Smooth muscle cell of the pulmonary artery (primary cell): ENCODE data around the gene CNTNAP1. TPM values are rescaled to one million over a fixed set of nuclear protein-coding genes. Genes with fewer than 3 reads are reported as not detected.

Experiments
- total RNA-seq: library from RNA; depleted of rRNA; stranded (reverse); fragments of >200 nt; gene quantifications from 2 replicates; pipeline ENCODE4 v1.2.3, GENCODE V29; 2014

Gene CNTNAP1
- total RNA-seq, result 57.2 and 112 TPM in 2 replicates

DNA sequence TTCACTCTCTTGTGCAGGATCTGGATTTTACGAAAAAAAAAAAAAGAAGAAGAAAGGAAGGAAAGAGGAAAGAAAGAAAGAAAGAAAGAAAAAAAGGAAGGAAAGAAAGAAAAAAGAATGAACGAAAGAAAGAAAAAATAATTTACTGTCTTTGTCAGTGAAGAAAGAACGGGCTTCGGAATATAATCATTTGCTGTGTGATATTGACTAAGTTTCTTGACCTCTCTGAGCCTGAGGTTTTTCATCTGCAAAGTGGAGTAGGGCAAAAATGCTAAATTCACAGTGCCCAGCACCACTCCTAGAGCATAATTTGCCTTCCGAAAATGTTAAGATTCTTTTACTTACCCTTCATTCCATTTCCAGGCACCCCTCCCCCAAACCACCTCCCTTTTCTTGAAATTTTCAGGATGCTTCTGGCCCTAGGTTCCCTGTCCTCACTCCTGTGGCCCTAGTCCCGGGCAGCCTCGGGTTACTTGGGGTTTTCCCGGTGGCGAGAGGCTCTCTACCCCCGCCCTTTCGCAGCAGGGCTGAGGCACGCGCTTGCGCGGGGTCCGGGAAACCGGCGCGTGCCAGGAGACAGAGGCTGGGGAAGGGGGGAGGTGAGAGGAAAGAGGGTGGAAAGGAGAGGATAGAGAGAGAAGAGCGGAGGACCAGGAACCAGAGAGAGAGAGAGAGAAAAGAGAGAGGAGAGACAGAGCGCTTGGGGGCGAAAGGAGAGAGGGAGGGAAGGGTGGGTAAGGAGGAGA, at the start of gene CNTNAP1:
TSS of gene CNTNAP1 (plus strand) at position 556 of the 746 bp plus-strand sequence. CDS start 299 bp downstream, outside the sequence.

DNA sequence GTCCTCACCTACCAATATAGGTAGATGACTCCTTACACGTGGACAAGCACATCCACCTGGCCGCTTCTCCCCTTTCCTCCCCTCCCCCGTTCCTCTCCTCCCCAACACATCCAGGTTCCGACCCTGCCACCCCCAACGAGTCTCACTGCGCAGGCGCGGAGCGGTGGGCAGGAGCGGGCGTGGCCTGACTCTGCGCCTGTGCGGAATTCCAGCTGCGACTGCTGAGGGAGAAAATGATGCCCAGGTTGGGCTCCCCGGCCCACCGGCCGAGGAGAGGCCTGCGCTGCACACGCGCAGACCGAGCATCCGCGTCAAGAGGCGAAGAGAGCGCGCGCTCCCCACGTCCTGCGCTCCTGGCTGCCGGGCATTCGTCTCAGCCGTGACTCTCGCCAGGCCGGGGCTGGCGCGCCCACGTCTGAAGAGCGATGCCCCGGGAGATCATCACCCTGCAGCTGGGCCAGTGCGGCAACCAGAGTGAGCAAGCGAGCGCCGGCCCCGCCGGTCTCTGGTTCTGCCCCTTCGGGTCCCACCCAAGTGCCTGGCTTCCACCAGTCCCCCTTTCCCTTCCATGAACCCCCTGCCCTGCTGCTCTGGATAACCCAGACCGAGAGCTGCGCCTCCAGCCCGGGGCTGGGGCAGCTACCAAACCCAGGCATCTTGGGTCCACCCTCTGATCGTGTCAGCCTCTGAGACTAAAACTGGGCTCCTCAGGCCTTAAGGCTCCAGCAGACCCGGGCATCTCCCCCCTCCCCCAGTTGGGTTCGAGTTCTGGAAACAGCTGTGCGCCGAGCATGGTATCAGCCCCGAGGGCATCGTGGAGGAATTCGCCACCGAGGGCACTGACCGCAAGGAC, 23.0 kb upstream of the CNTNAP1 start, which contains the start of gene TUBG2:
TSS of gene TUBG2 (plus strand) at position 206 of the 853 bp plus-strand sequence. CDS start at position 426, 220 bp downstream.

DNA sequence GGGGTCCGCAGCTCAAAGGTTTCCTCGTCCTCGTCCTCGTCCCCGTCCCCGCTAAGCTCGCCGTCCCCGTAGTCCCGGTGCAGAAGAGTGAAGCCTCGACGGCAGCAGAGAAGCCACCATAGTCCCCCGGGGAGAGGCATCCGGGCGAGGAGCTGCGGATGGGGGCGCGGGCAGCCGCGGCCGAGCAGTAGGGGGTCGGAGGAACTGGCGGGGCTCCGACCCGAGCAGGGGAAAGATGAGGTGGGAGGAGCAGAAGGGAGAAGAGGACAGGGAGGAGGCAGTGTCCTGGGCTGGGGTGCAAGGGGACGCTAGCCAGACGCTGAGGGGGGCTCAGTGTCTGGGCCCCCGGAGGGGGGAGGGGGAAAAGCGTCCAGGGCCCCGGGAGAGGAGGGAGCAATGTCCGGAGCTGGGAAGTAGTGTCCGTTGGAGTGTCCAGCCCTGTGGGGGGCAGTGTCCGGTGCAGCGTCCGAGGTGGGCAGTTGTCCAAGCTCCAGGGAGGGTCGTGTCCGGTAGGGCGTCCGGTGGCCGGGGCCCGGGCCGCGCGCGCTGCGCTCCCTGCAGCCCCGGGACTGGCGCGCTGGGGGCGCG, 5.8 kb upstream of the CNTNAP1 start, which contains the start of gene PLEKHH3:
TSS of gene PLEKHH3 (minus strand) at position 571 of the 588 bp plus-strand sequence. CDS start at position 140, 431 bp downstream.

DNA sequence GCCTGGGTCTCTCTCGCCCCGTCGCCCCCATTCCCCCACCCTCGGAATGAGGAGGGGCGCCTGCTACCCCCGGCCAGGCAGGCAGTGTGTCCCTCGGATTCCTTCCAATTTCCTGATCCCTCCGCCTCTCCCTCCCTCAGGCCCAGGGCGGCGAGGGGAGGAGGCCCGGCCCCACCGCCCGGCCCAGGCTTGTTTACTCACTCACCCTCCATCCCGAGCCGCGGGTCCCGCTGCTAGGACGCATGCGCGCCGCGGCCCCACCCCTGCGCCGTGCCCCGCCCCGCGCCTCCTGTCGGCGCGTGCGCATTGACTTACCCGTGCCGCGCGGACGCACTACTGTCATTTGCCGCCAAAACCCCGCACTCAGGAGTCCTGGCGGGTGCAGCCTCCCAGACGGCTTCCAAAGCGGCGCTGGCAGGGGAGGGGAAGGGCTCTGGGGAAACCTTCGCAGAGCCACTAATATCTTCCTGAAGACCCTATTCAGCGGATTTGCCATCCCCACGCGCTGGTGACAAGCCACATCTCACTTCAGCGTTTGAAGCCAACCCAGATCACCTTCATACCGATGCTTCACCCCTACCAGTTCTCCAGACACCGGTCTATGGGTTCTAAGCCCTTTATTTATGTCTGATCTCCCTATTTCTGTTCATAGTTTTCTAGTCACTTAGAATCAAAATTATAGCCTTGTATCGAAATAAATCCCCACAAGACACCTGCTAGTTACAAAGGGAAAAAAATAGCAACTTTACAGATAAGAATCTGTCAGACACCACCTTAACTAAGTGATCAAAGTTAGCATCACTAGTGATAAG, 62.7 kb downstream of the CNTNAP1 start, which contains the start of gene EZH1:
TSS of gene EZH1 (minus strand) at position 235 of the 812 bp plus-strand sequence. CDS start 16,099 bp downstream, outside the sequence.

Other genes with a start within 250 kb of the CNTNAP1 start
- gene ATP6V0A1, start 223.7 kb upstream of the CNTNAP1 start, total RNA-seq, result 98.5 and 104 TPM in 2 replicates
- 68.0 and 69.1 TPM in 2 replicates for gene NAGLU, start 146.3 kb upstream of the CNTNAP1 start, total RNA-seq
- gene HSD17B1, start 129.6 kb upstream of the CNTNAP1 start, total RNA-seq, result 2.0 and 5.7 TPM in 2 replicates
- gene COASY, start 120.4 kb upstream of the CNTNAP1 start, total RNA-seq, result 24.2 and 31.5 TPM in 2 replicates
- 37.1 and 42.2 TPM in 2 replicates for gene MLX, start 115.4 kb upstream of the CNTNAP1 start, total RNA-seq
- 3.7 and 4.3 TPM in 2 replicates for gene PSMC3IP, start 104.8 kb upstream of the CNTNAP1 start, total RNA-seq
- gene RETREG3, start 73.2 kb upstream of the CNTNAP1 start, total RNA-seq, result 58.5 and 62.9 TPM in 2 replicates
- gene TUBG1, start 72.8 kb upstream of the CNTNAP1 start, total RNA-seq, result 23.8 and 37.4 TPM in 2 replicates
- 12.0 and 15.6 TPM in 2 replicates for gene TUBG2, start 23.2 kb upstream of the CNTNAP1 start, total RNA-seq
- gene PLEKHH3, start 5.5 kb upstream of the CNTNAP1 start, total RNA-seq, result 16.9 and 23.8 TPM in 2 replicates
- gene CCR10, start 688 bp upstream of the CNTNAP1 start, total RNA-seq, result 2.9 and 6.0 TPM in 2 replicates
- gene EZH1, start 62.5 kb downstream of the CNTNAP1 start, total RNA-seq, result 20.6 and 21.3 TPM in 2 replicates
- 0.13 and 0.46 TPM in 2 replicates for gene RAMP2, start 78.7 kb downstream of the CNTNAP1 start, total RNA-seq
- gene VPS25, start 90.9 kb downstream of the CNTNAP1 start, total RNA-seq, result 44.1 and 44.4 TPM in 2 replicates
- gene WNK4, start 98.1 kb downstream of the CNTNAP1 start, total RNA-seq, result 0.20 and 0.79 TPM in 2 replicates
- gene COA3, start 116.2 kb downstream of the CNTNAP1 start, total RNA-seq, result 41.7 and 50.0 TPM in 2 replicates
- 0.07 and 0.36 TPM in 2 replicates for gene CNTD1, start 116.3 kb downstream of the CNTNAP1 start, total RNA-seq
- gene BECN1, start 141.8 kb downstream of the CNTNAP1 start, total RNA-seq, result 94.1 and 99.6 TPM in 2 replicates
- 60.6 and 62.2 TPM in 2 replicates for gene PSME3, start 150.9 kb downstream of the CNTNAP1 start, total RNA-seq
- 0.79 and 0.85 TPM in 2 replicates for gene AOC2, start 162.0 kb downstream of the CNTNAP1 start, total RNA-seq
- gene AOC3, start 168.7 kb downstream of the CNTNAP1 start, total RNA-seq, result 1.3 and 5.9 TPM in 2 replicates
- gene G6PC1, start 218.3 kb downstream of the CNTNAP1 start, total RNA-seq, result not detected in 2 replicates